GM21360 (cell line): ENCODE results near the gene OXCT1.

Experiments
- ATAC-seq: cut with Tn5 transposase; IDR thresholded peaks from one replicate; pipeline ENCODE4 v1.9.1; 2021; ENCODE audit warnings: mild to moderate bottlenecking, moderate library complexity; ENCODE audit not compliant: unreplicated experiment

OXCT1 gene

GRCh38 chr5:41869724-41870626 is at the start of gene OXCT1:
TSS of gene OXCT1 (minus strand) at chr5:41870425. CDS start at chr5:41870358, 67 bp downstream.
- ATAC-seq, result peak; percentile 93

GRCh38 chr5:41918105-41918504 is 47.9 kb upstream of the OXCT1 start:
- ATAC-seq, result no peak

- no peak for ATAC-seq
These were observed 38.3 kb upstream of the OXCT1 start for GRCh38 chr5:41908374-41909079.

GRCh38 chr5:41906151-41906550 is 35.9 kb upstream of the OXCT1 start:
- ATAC-seq, result no peak

GRCh38 chr5:41903892-41904799 is 33.9 kb upstream of the OXCT1 start, which contains the start of gene RIMOC1:
TSS of gene RIMOC1 (plus strand) at chr5:41904344. CDS start at chr5:41904368, 24 bp downstream.
- ATAC-seq, result peak; percentile 99

- ATAC-seq, result no peak
These were observed 33.2 kb upstream of the OXCT1 start for GRCh38 chr5:41903382-41903891.

GRCh38 chr5:41896230-41896629 is 26.0 kb upstream of the OXCT1 start:
- no peak for ATAC-seq

GRCh38 chr5:41893074-41893851 is 23.0 kb upstream of the OXCT1 start:
- ATAC-seq, result no peak

- no peak for ATAC-seq
These were observed 21.8 kb upstream of the OXCT1 start for GRCh38 chr5:41892031-41892430.

GRCh38 chr5:41891066-41891707 is 21.0 kb upstream of the OXCT1 start:
- ATAC-seq, result no peak

GRCh38 chr5:41885286-41885685 is 15.1 kb upstream of the OXCT1 start:
- no peak for ATAC-seq

GRCh38 chr5:41883936-41884335 is 13.7 kb upstream of the OXCT1 start:
- no peak for ATAC-seq

GRCh38 chr5:41883243-41883642 is 13.0 kb upstream of the OXCT1 start:
- no peak for ATAC-seq

- ATAC-seq, result no peak
These were observed 12.5 kb upstream of the OXCT1 start for GRCh38 chr5:41882765-41883164.

GRCh38 chr5:41878643-41879478 is 8.6 kb upstream of the OXCT1 start:
- ATAC-seq, result no peak

- ATAC-seq, result no peak
These were observed 7.9 kb upstream of the OXCT1 start for GRCh38 chr5:41878173-41878572.

- no peak for ATAC-seq
These were observed 7.2 kb upstream of the OXCT1 start for GRCh38 chr5:41877408-41877807.

GRCh38 chr5:41876678-41877077 is 6.5 kb upstream of the OXCT1 start:
- no peak for ATAC-seq

- ATAC-seq, result no peak
These were observed 4.9 kb upstream of the OXCT1 start for GRCh38 chr5:41875121-41875520.
